ENCODE measurements around the gene PRKCA. TPM values are rescaled to one million over a fixed set of nuclear protein-coding genes. Genes with fewer than 3 reads are reported as not detected.

The PRKCA gene
- total RNA-seq, 1 donor from 2014 or later: 80.1 TPM

DNA sequence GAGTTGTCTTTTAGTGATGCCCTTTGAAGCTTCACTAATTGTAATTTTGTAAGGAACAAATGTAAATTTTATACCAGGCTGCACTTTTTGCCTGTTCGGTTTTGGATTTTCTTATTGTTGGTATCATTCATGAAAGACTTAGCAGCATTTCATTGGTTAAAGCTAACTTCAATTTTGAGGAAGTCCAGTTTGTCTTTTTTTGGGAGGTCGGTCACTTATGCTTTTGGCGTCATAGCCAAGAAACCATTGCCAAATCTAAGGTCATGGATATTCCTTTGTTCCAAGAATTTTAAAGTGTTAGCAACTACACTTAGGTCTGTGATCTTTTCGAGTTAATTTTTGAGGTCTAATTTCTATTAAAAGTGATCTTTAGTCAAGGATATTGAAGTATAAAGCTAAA is 77.1 kb downstream of the PRKCA start:
- Mint-ChIP-seq H3K9me3 (ENCODE audit: unreplicated experiment) (no peaks in the 10 kb centered on the region), H3K36me3 (ENCODE audit: unreplicated experiment) (no peaks in the 10 kb centered on the region), H3K4me1 (ENCODE audit: unreplicated experiment) (peaks cover 60% of the 10 kb centered on the region), H3K27me3 (ENCODE audit: unreplicated experiment) (no peaks in the 10 kb centered on the region), H3K4me3 (ENCODE audit: unreplicated experiment) (no peak overlapping the region), H3K27ac (ENCODE audit: unreplicated experiment) (peak overlapping the region; percentile 14)
- DNase-seq (ENCODE audit: extremely low spot score, unreplicated experiment): no peak
- no peak for TF ChIP-seq CTCF (IDR thresholded peaks at IDR 0.05)

DNA sequence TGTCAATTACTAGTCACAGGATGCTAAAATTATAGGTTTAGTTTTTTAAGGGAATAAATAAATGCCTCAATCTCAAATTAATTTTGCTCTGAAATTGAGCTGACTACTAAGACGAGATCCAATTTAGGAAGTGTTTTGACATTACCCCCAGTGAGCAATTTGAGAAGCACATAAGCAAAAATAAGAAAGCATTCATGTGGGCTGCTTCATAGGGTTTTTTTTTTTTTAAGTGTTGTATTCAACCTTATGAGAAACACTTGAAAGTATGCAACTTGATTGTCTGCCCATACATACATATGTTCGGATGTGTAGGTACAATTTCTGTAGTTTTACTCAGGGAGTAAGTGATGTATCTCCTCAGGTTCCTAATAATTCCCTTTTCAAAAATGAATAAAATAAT is 77.6 kb downstream of the PRKCA start:
- TF ChIP-seq CTCF (IDR thresholded peaks at IDR 0.05): no peak
- H3K27ac Mint-ChIP-seq (ENCODE audit: unreplicated experiment): peak overlapping the region; percentile 14
- no peak overlapping the region for H3K4me3 Mint-ChIP-seq (ENCODE audit: unreplicated experiment)
- H3K36me3 Mint-ChIP-seq (ENCODE audit: unreplicated experiment): no peaks in the 10 kb centered on the region
- H3K27me3 Mint-ChIP-seq (ENCODE audit: unreplicated experiment): no peaks in the 10 kb centered on the region
- H3K9me3 Mint-ChIP-seq (ENCODE audit: unreplicated experiment): no peaks in the 10 kb centered on the region
- DNase-seq (ENCODE audit: extremely low spot score, unreplicated experiment): no peak
- peaks cover 58% of the 10 kb centered on the region for H3K4me1 Mint-ChIP-seq (ENCODE audit: unreplicated experiment)

GRCh38 chr17:66381701-66382362 is 79.4 kb downstream of the PRKCA start:
- no peak for DNase-seq (ENCODE audit: extremely low spot score, unreplicated experiment)
- H3K9me3 Mint-ChIP-seq (ENCODE audit: unreplicated experiment): no peaks in the 10 kb centered on the region
- H3K27me3 Mint-ChIP-seq (ENCODE audit: unreplicated experiment): no peaks in the 10 kb centered on the region
- no peak for TF ChIP-seq CTCF (IDR thresholded peaks at IDR 0.05)
- H3K36me3 Mint-ChIP-seq (ENCODE audit: unreplicated experiment): no peaks in the 10 kb centered on the region
- H3K4me3 Mint-ChIP-seq (ENCODE audit: unreplicated experiment): no peak overlapping the region
- peaks cover 44% of the 10 kb centered on the region for H3K4me1 Mint-ChIP-seq (ENCODE audit: unreplicated experiment)
- peak overlapping the region; percentile 32 for H3K27ac Mint-ChIP-seq (ENCODE audit: unreplicated experiment)

- Mint-ChIP-seq H3K27me3 (ENCODE audit: unreplicated experiment) (no peaks in the 10 kb centered on the region), H3K4me1 (ENCODE audit: unreplicated experiment) (peaks cover 53% of the 10 kb centered on the region), H3K27ac (ENCODE audit: unreplicated experiment) (peak overlapping the region; percentile 71), H3K9me3 (ENCODE audit: unreplicated experiment) (no peaks in the 10 kb centered on the region), H3K36me3 (ENCODE audit: unreplicated experiment) (peaks cover 2% of the 10 kb centered on the region), H3K4me3 (ENCODE audit: unreplicated experiment) (no peak overlapping the region)
- no peak for TF ChIP-seq CTCF (IDR thresholded peaks at IDR 0.05)
- DNase-seq (ENCODE audit: extremely low spot score, unreplicated experiment): no peak
These were observed 80.9 kb downstream of the PRKCA start for GRCh38 chr17:66383333-66383732.

DNA sequence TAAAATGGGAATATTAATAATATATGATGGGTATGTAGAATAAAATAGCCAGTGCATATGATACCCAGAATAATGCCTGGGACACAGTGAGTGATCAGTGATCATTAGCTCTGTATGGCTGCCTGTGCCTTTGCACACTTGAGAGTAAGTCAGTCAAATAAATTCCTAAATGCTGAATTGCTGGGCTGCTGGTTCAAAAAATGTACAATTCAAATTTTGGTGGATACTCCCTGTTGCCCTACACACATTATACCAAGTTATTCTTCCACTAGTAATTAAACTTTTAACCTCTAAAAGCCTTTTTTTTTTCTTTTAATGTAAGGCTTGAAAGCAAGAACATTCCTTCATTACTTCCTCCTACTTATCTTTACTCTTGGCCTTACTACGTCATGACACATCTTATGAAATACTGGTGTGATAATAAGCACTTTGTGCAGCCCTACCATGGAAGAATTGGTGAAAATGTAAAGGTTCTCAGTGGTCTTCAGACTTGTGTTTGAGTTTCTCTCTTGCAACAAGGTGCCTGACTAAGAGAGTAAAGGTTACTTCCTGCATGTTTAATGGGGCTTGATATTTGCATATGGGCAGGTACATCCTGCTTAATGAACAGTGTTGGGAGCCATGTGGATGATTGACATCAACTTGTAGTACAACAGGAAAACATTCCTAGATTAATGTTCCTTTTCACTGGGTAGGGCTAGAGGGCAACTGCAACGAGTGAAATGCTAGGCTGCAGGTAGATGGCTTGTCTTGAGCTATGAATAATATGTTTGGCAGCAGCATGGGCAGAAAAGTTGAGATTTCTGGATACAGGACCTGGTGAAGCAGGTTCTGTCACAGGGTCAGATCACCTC is 84.3 kb downstream of the PRKCA start:
- Mint-ChIP-seq H3K36me3 (ENCODE audit: unreplicated experiment) (peaks cover 12% of the 10 kb centered on the region), H3K4me1 (ENCODE audit: unreplicated experiment) (peaks cover 30% of the 10 kb centered on the region), H3K4me3 (ENCODE audit: unreplicated experiment) (no peak overlapping the region), H3K27ac (ENCODE audit: unreplicated experiment) (no peak overlapping the region), H3K27me3 (ENCODE audit: unreplicated experiment) (no peaks in the 10 kb centered on the region), H3K9me3 (ENCODE audit: unreplicated experiment) (no peaks in the 10 kb centered on the region)
- DNase-seq (ENCODE audit: extremely low spot score, unreplicated experiment): no peak
- TF ChIP-seq CTCF (IDR thresholded peaks at IDR 0.05): no peak

All from osteocyte (in vitro differentiated cells).